ENCODE data around the gene RARRES2.
A peak's percentile ranks its signal among the peaks of the same experiment; 100 is the strongest.

RARRES2 gene

DNA sequence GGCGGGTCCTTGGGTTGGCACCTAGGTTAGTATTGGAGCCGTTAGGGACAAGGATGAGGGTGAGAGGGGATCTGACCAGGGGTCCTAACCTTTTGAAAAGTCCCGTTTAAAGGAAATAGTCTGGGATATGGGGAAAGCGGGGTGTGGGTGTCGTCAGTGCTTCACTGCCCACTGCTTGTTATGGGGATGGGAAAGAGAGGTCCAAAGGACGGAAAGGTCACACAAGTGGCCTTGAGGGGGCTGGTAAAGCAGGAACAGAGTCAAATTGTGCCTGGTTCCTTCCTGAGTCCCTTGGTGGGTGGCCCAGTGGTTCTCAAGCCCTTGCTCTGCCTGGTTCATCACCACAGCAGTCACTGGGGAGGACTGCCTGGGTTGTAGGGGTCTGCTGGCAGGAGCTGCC, 35.1 kb upstream of the RARRES2 start:
- DNase-seq = no peak

DNA sequence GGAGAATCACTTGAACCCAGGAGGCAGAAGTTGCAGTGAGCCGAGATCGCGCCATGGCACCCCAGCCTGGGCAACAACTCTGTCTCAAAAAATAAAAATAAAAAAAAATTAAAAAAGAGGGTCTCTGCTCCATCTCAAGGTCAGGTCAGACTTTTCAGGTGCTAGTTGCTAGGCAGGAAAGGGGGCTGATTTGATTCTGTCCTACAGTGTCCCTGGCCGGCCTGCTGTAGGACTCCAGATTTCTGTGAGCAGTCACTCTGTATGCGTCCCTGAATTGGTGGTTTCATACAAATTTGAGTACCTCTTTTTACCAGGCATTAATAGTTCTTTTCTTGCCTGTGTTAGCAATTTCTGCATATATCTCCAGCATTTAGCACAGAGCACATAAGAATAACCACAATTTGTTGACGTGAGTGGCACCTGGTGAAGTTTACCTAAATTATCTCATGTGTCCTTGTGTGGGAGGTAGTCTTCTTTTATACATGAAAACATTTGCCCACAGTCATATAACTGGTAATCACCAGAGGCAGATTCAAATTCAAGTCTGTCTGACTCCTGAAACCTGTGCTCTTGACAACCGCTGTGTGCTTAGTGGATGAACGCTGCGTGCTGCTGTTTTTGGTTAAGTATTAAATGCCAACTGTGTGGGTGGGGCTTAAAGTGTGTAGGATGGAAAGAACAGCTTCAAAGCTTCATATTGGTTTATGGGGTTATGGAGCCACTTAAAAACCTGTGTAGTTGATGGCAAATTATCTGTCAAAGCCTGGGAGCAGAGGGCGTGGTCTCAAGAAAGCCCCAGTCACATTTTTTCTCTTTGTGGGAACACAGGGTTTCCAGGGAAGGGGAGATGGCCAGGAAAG, 34.5 kb upstream of the RARRES2 start:
- DNase-seq = peak; percentile 34

DNA sequence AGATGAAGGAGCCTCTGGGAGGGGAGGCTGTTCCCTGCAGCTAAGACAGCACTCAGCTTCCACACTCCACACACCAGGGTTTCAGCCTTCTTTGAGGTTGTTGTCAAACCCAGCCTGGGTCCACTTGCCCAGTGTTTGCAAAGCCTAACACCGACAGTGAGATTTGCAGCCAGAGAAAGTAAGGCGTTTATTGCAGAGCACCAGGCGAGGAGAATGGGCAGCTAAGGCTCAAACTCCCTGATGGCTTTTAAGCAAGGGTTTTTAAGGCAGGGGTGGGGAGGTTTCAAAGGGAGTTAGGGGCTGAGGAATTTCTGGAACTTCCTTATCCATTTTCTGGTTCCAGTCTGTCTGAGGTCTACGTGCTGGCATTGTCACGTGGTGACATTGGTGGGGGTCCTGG, 33.0 kb upstream of the RARRES2 start:
- DNase-seq = no peak

DNA sequence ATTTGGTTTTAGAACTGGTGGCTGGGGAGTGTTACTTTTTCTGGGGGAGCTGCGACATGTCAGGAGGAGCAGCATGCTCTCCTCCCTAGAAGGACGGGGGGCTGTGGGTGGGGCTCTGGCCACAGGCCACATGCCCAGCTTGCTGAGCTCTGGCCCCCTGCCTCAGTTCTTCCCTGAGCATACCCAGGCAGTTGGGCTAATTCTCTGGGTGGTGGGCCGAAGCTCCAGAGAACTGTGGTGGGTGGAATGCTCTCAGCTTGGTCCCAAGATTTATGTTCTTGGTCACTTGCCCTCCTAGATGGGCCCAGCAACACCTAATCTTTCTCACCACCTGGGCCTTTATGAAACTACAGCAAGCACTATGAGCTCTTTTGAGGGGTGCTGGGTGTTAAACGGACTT, 32.6 kb upstream of the RARRES2 start:
- no peak for DNase-seq

DNA sequence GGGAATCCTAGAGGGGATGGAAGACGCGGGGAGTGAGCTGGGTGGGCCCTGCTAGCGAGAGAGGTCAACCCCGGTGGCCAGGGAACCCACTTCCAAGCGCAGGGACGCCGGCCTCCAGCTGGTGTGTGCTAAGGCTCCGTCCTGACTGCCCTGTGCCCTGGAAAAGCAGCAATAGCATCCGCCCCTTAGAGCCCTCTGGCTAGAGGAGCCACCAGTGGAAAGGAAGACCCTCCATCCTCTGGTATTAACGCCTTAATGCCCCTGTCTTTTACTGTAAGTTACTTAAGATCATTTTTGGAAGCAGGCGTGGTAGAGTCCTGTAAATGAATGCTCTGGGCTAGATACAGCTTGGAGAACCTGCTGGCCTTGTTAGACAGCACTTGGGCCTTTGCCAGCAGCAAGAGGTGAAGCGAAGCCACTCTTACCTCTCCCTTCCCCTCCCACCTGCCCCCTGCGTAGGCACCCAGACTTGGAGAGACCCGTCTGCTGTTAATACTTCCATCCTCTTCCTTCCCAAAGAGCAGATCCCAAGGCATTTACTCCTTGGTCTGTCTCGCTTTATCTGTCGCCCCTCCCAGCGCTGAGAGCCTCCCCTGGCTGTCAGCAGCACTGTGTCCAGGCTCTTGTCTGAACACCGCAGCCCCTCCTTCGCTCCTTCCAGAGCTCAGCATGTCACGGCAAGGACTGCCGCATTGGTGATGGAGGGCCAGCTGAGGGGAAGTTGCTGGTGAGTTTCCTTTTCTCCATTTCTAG, 31.8 kb upstream of the RARRES2 start:
- DNase-seq = no peak

DNA sequence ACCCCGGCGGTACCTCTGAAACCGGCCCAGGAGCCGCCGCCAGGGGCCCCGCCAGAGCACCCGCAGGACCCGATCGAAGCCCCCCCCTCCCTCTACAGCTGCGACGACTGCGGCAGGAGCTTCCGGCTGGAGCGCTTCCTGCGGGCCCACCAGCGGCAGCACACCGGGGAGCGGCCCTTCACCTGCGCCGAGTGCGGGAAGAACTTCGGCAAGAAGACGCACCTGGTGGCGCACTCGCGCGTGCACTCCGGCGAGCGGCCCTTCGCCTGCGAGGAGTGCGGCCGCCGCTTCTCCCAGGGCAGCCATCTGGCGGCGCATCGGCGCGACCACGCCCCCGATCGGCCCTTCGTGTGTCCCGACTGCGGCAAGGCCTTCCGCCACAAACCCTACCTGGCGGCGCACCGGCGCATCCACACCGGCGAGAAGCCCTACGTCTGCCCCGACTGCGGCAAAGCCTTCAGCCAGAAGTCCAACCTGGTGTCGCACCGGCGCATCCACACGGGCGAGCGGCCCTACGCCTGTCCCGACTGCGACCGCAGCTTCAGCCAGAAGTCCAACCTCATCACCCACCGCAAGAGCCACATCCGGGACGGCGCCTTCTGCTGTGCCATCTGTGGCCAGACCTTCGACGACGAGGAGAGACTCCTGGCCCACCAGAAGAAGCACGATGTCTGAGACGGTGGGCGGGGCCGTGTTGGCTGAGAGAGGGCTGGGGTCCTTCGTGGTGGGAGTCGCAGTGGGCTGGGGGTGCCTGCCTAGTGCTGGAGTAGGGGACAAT, 31.0 kb upstream of the RARRES2 start:
- no peak for DNase-seq

DNA sequence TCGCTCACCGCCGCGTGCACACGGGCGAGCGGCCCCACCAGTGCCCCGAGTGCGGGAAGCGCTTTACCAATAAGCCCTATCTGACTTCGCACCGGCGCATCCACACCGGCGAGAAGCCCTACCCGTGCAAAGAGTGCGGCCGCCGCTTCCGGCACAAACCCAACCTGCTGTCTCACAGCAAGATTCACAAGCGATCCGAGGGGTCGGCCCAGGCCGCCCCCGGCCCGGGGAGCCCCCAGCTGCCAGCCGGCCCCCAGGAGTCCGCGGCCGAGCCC, 30.5 kb upstream of the RARRES2 start:
- no peak for DNase-seq

DNA sequence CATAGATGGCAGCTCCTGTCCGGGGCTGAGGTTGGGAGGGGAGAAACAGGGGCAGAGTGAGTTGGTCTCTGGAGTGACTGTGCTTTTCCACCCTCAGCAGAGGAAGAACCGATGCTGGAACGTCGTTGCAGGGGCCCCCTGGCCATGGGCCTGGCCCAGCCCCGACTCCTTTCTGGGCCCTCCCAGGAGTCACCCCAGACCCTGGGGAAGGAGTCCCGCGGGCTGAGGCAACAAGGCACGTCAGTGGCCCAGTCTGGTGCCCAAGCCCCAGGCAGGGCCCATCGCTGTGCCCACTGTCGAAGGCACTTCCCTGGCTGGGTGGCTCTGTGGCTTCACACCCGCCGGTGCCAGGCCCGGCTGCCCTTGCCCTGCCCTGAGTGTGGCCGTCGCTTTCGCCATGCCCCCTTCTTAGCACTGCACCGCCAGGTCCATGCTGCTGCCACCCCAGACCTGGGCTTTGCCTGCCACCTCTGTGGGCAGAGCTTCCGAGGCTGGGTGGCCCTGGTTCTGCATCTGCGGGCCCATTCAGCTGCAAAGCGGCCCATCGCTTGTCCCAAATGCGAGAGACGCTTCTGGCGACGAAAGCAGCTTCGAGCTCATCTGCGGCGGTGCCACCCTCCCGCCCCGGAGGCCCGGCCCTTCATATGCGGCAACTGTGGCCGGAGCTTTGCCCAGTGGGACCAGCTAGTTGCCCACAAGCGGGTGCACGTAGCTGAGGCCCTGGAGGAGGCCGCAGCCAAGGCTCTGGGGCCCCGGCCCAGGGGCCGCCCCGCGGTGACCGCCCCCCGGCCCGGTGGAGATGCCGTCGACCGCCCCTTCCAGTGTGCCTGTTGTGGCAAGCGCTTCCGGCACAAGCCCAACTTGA, 29.9 kb upstream of the RARRES2 start:
- no peak for DNase-seq

DNA sequence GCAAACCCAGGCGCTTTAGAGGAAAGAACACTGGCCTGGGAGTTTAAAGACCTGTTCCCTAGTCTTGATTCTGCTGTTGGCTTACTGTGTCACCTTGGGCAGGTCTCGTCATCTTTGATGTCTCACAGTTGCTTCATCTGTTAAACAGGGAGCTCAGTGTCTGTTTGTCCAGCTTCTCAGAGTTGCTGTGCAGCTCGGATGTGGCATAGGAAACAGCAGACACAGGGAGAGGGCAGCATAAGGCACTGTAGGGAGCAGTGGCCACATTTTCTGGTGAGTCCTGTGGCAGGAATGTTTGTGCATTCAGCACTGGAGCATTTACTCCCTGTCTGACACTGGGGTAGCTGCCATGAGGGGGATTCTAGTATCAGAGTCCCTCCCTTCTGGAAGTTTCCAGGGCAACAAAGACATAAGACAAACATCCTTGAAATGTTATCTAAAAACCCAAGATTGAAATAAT, 29.2 kb upstream of the RARRES2 start:
- no peak for DNase-seq

DNA sequence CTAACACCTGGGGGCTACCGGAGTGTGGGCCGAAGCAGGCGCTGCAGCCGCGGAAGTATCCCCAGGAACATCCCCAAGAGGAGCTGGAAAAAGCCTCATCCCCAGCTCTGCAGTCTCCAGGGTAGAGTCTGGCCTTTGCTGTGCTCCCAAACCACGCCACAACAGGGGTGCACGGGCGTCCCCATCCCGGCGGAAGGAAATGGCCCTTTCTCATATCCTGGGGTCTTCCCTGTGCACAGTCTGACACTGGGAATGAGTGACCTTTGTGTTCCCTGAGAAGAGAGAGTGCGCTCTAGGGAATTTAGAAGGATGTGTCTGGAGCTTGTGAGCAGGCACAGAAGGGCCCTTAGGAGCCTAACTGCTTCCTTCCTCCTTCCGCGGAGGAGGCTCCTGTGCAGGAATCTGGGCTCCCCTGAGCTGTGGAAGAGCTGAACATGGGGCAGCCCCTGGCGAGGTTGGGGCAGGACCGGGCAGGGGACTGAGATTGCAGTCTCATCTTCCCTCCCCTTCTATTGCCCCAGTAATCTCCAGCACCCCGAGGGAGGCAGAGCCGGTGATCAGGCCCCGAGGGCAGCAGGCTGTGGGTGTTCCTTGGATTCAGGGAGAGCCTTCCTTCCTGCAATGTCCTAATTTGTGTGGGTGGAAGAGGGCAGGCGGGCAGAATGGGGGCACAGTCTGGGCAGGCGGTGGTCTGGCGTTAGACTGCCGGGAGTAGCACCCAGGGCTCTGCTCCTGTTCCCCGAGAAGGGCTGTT, 28.5 kb upstream of the RARRES2 start:
- no peak for DNase-seq

DNA sequence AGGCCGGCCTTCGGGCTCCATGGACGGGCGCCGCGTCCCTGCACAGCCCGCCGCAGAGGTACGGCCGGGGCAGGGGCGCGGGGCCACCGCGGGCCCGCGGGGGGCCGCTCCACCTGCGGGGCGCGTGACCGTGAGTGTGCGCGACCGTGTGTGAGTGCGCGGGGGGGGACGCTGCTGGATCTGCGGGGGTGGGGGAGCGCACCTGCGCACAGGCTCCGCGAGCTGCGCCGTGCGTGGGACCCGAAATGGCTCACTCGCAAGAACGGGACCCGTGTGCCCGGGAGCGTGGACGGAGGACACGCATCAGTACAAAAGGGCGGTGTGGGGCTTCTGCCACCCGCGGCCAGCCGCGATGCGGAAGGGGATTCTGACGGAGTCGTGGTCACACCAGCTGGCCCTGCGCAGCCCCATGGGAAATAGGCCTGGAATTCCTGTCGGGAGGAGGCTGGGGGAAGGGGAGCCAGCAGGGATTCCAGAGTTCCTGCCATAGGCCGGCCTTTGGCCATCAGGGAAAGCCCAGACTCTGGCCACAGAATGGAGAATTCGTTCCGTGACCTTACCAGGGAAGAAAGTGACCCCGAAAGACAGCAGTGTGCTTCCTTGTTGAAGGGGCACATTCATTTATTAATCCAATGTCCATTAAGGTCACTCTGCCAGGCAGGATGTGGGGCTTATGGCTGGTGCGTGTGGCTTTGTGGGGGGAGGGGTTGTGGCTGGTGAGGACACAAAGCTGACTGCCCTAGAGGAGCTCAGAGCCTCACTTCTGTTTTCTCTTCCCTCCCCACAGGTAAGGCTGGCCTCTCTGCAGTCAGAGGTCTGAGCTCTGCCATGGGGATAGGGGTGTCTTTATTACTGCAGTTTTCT, 27.7 kb upstream of the RARRES2 start:
- DNase-seq = peak; percentile 33

DNA sequence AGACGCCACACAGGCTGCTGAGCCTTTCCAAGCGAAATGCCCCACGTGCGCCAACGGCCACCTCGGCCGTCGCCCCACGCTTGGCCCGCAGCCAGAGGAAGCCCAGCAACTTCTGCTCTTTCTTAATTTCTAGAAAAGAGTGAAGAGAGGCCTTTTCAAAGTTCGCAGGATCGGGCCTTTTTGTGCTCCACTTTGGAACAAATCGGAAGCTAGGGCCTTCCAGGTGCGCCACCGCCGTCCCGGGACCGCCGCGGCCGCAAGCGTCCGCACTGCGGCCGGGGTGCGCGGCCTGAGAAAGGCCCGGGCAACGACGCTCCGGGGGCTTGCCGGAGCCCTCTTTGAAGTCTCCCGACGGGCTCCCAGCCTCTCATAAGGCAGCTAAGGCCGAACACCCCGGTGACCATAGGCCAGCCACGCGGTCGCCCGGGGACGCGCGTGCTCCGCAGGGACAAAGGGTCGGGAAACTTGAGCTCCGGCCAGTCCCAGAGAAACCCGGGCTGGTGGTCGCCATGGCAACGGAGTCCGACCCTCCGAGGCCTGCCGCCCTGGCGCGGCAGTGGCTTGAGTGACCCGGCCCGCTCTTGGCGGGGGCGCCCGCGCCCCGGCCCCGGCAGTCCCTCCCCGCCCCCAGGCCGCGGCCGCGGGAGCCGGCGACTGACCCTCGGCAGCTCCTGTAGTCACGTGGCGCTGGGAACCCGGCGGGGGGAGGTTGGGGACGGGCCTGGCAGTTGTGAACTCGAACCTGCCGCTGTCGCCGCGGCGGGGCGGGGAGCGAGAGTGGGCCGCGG, 26.9 kb upstream of the RARRES2 start, which contains the start of gene REPIN1:
Gene REPIN1 (plus strand): TSS at position 727 of the 788 bp plus-strand sequence. CDS start 890 bp downstream, outside the sequence.
- DNase-seq = peak; percentile 83

DNA sequence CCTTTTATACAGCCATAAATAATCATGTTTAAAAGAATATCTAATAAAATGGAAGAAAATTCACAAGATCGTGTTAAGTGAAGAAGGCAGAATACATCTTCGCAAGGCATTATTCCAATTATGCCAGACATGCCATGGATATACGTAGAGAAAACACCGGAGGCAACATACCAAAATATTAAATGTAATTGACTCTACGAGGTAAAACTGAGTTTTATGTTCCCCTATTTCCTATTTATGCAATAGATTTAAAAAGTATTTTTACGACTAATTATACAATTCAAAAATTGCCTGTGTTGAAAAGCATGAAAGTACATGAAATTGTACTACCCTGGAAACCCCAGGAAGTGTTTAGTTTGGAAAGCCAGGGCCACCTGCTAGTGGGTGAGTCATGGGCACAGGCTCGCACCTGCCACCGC, 26.3 kb upstream of the RARRES2 start:
- no peak for DNase-seq

DNA sequence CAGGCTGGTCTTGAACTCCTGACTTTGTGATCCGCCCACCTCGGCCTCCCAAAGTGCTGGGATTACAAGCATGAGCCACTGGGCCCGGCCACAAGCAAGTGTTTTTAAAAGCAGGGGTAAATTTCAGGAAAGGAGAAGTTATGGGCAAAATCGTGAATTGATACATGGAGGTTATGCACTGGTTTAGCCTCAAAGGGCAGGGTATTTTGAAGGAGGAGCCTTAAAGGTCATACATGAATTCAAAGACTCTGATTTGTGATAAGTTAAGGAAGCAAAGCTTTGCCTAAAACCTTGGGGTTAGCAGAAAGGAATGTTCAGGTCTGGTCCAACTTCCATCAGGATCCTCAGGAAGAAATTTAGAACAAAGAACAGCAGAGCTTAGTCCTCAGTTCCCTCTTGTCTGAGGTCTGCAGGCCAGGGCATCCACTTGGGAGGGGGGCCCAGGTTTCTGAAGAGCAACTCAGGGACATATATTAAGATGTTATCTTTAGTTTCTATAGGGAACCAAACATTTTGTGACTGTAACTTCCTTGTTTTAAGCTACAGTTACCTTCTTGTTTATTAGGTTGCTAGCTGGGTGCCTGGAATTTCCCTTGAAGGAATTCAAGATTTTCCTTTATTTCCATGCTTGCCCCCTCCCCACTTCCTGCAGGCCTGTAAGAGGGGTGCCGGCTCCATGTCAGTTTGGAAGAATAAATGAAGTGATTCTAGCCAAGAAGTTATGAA, 24.4 kb upstream of the RARRES2 start:
- no peak for DNase-seq

DNA sequence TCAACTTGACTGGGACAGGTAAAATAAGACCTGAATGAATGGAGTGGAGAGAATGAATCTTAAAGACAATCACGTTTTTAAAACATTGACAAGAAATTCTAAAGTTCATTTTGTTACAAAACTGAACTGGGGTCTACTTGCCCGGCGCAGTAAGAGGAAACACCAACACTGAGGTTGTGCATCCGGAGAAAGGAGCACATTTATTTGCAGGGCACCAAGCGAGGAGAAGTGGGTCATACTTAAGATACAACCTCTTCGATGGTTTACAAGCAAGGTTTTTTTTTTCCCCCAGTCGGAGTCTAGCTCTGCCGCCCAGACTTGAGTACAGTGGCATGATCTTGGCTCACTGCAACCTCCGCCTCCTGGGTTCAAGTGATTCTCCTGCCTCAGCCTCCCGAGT, 23.8 kb upstream of the RARRES2 start:
- no peak for DNase-seq

DNA sequence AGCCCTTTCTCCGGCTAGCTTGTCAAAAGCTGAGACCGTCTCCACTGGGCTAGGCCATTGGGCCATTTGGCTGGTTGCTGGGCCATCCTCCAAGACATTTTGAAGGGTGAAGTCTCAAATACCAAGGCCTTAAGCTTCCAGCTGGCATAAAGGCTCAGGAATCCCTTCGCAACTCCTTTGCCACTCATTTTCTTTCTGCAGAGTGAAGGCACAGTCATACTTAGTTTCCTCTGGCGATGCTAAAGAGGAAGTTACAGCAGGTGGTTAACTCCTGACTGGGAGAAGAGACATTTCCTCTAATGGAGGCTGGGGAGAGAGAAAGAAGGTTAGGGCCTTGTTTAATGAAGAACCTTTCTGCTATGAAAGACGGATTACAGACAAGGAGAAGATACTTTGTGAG, 22.4 kb upstream of the RARRES2 start:
- DNase-seq = no peak

DNA sequence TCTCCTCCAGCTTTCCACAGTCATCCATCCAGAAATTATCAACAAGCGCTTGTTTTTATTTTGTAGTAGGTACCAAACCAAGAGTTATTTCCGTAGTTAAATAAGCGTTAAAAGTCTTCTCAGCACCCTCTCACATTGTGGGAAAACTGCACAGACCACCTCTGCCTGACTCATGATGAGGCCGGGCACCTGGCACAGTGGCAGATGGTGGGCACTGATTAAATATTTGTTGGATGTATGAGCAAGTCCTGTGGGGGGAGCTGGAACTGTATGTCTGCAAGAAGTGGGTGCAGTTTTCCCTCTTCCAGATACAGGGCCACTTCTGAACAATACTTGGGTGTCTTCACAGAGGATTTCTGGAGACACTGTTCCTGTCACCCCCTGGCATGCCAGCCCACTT, 21.9 kb upstream of the RARRES2 start:
- no peak for DNase-seq

DNA sequence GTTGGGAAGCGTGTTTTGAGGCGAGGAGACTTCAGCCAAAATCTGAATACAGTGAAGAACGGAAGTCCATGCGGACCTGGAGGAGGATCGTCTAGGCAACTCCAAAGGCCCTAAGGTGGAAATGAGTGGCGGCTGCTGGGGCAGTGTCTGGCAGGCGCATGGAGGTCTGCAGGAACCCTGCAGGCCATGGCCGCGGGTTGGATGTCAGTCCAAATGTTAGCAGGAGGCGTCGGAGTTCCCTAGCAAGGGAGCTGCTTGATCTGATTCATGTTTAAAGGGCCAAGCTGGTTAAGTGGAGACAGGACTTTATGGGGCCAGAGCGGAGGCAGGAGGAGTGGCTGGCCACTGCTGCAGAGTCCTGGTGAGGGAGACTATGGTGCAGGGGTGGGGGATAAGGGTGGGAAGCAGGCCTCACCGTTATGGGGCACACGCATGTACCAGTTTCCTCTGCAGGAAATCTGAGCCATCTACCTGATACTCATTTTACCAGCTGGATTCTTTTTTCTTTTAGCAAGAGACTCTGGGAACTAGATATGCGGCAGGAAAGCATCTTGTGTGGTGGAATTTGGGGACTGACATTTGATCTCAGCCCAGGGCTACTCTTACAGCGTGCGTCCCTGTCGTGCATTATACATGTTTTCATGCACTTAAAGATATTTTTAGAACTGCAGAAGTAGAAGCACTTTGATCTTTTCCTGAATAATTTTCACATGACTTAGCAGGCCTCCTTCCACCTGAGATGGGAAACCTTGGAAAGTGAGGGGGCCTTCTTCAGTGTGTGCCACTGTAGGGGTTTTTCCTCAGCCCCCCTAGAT, 20.6 kb upstream of the RARRES2 start:
- no peak for DNase-seq
